ENCODE data around the gene RPH3AL. TPM values are rescaled to one million over a fixed set of nuclear protein-coding genes. Genes with fewer than 3 reads are reported as not detected.

Gene RPH3AL
- total RNA-seq, 1 donor from 2014 or later = 0.78 TPM

- H3K4me3 Mint-ChIP-seq (ENCODE audit: unreplicated experiment) = peak overlapping the region; percentile 32
Observed at GRCh38 chr17:179066-179432, 173.6 kb downstream of the RPH3AL start.

DNA sequence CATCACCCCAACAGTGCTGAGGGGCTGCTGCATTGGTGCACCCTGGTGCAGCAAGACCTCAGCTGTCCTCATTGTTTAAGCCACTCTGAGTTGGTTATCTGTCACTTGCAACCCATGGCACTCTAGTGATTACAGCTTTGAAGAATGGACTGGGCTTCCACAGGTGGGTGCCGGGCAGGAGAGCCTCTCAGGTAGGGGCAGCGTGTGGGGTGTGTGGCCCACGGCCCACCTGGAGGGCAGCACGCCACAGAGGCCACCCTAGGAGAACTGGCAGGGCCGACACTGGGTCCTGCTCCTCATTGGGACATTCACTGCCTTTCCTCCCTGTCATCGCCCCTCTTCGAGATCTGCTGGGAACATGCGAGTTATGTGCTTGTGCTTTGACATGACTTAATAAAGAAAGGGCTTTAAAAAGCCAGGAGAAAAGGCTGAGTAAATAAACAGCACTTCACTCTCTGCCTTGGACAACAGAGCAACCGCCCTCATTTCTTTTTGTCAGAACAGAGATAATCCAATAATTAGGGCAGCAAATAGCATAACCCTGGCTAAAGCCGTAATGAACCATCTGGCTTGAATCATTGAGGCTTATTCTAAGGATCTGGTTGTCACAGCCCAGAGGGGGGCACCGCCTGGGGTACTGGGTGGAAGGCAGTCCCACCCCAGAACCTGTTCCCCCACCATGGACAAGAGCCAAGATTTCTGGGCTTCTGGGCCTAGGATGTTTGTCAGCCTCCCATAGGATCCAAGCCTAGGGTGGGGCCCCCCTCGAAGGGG, 174.1 kb downstream of the RPH3AL start:
- Mint-ChIP-seq H3K36me3 (ENCODE audit: unreplicated experiment) (no peaks in the 10 kb centered on the region), H3K4me3 (ENCODE audit: unreplicated experiment) (no peak overlapping the region), H3K27me3 (ENCODE audit: unreplicated experiment) (peaks cover 33% of the 10 kb centered on the region), H3K9me3 (ENCODE audit: unreplicated experiment) (no peaks in the 10 kb centered on the region), H3K27ac (ENCODE audit: unreplicated experiment) (no peak overlapping the region), H3K4me1 (ENCODE audit: unreplicated experiment) (peaks cover 2% of the 10 kb centered on the region)
- DNase-seq (ENCODE audit: extremely low spot score, unreplicated experiment) = no peak
- TF ChIP-seq, protein P1, sequence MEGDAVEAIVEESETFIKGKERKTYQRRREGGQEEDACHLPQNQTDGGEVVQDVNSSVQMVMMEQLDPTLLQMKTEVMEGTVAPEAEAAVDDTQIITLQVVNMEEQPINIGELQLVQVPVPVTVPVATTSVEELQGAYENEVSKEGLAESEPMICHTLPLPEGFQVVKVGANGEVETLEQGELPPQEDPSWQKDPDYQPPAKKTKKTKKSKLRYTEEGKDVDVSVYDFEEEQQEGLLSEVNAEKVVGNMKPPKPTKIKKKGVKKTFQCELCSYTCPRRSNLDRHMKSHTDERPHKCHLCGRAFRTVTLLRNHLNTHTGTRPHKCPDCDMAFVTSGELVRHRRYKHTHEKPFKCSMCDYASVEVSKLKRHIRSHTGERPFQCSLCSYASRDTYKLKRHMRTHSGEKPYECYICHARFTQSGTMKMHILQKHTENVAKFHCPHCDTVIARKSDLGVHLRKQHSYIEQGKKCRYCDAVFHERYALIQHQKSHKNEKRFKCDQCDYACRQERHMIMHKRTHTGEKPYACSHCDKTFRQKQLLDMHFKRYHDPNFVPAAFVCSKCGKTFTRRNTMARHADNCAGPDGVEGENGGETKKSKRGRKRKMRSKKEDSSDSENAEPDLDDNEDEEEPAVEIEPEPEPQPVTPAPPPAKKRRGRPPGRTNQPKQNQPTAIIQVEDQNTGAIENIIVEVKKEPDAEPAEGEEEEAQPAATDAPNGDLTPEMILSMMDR (IDR thresholded peaks at IDR 0.05) = no peak

More at GRCh38 chr17:179066-179432, 173.6 kb downstream of the RPH3AL start:
- Mint-ChIP-seq H3K36me3 (ENCODE audit: unreplicated experiment) (no peaks in the 10 kb centered on the region), H3K27me3 (ENCODE audit: unreplicated experiment) (peaks cover 38% of the 10 kb centered on the region), H3K4me1 (ENCODE audit: unreplicated experiment) (peaks cover 2% of the 10 kb centered on the region), H3K27ac (ENCODE audit: unreplicated experiment) (no peak overlapping the region), H3K9me3 (ENCODE audit: unreplicated experiment) (no peaks in the 10 kb centered on the region)
- TF ChIP-seq, protein P1 (IDR thresholded peaks at IDR 0.05) = no peak
- no peak for DNase-seq (ENCODE audit: extremely low spot score, unreplicated experiment)

DNA sequence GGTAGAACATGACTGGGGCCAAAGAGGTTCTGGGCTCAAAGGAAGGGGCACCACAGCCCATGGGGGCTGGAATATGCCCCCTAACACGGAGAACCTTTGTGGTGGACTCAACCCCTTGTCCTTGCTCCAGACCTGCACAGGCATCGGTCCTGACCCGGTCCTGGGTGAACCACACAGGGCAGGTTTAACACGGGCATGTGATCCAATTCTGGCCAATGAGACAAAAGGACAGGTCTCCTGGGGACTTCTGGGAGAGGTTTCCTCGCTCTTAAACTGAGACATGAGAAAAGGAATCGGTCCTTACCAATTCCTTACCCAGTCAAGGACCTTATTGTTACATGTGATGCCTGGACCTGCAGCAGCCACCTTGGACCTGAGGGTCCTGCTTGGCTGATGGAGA, 174.8 kb downstream of the RPH3AL start:
- DNase-seq (ENCODE audit: extremely low spot score, unreplicated experiment) = no peak
- no peaks in the 10 kb centered on the region for H3K36me3 Mint-ChIP-seq (ENCODE audit: unreplicated experiment)
- no peak overlapping the region for H3K4me3 Mint-ChIP-seq (ENCODE audit: unreplicated experiment)
- peaks cover 2% of the 10 kb centered on the region for H3K4me1 Mint-ChIP-seq (ENCODE audit: unreplicated experiment)
- H3K27ac Mint-ChIP-seq (ENCODE audit: unreplicated experiment) = no peak overlapping the region
- H3K9me3 Mint-ChIP-seq (ENCODE audit: unreplicated experiment) = no peaks in the 10 kb centered on the region
- H3K27me3 Mint-ChIP-seq (ENCODE audit: unreplicated experiment) = peaks cover 26% of the 10 kb centered on the region
- TF ChIP-seq, protein P1 (IDR thresholded peaks at IDR 0.05) = no peak

GRCh38 chr17:177155-177554, 175.5 kb downstream of the RPH3AL start:
- DNase-seq (ENCODE audit: extremely low spot score, unreplicated experiment) = no peak
- Mint-ChIP-seq H3K27me3 (ENCODE audit: unreplicated experiment) (peaks cover 20% of the 10 kb centered on the region), H3K4me1 (ENCODE audit: unreplicated experiment) (peaks cover under 1% of the 10 kb centered on the region), H3K36me3 (ENCODE audit: unreplicated experiment) (no peaks in the 10 kb centered on the region), H3K9me3 (ENCODE audit: unreplicated experiment) (no peaks in the 10 kb centered on the region), H3K27ac (ENCODE audit: unreplicated experiment) (no peak overlapping the region), H3K4me3 (ENCODE audit: unreplicated experiment) (no peak overlapping the region)
- TF ChIP-seq, protein P1 (IDR thresholded peaks at IDR 0.05) = no peak

GRCh38 chr17:173166-173911, 179.3 kb downstream of the RPH3AL start:
- H3K4me3 Mint-ChIP-seq (ENCODE audit: unreplicated experiment) = no peak overlapping the region
- TF ChIP-seq, protein P1 (IDR thresholded peaks at IDR 0.05) = no peak
- H3K4me1 Mint-ChIP-seq (ENCODE audit: unreplicated experiment) = no peaks in the 10 kb centered on the region
- H3K27ac Mint-ChIP-seq (ENCODE audit: unreplicated experiment) = no peak overlapping the region
- no peak for DNase-seq (ENCODE audit: extremely low spot score, unreplicated experiment)
- peaks cover 23% of the 10 kb centered on the region for H3K27me3 Mint-ChIP-seq (ENCODE audit: unreplicated experiment)
- H3K36me3 Mint-ChIP-seq (ENCODE audit: unreplicated experiment) = no peaks in the 10 kb centered on the region
- H3K9me3 Mint-ChIP-seq (ENCODE audit: unreplicated experiment) = no peaks in the 10 kb centered on the region

All from osteocyte (in vitro differentiated cells).